ENCODE measurements around the gene TRIM46.
"Not testable (repeated sequence)": the region's sequence is repeated elsewhere in the genome, so short reads cannot be mapped to it uniquely, and the experiment has no call there.

Gene TRIM46

DNA sequence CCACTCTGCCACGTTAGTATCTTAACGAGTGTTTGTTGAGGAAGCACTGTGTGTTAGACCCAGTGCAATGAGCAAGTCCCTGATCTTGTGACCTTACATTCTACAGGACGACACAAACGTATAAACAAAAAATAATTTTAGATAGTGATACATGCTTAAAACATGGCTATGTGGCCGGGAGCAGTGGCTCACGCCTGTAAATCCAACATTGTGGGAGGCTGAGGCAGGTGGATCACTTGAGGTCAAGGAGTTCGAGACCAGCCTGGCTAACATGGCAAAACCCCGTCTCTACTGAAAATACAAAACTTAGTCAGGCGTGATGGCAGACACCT lies 54.4 kb downstream of the TRIM46 start:
- TF ChIP-seq ZNF274 (IDR thresholded peaks at IDR 0.05; ENCODE audit: low read depth, low read length), result no peak
- H3K4me3 ChIP-seq (ENCODE audit: low read length), result peak overlapping the region; percentile 52; the same call in 1 of the 2 replicates

DNA sequence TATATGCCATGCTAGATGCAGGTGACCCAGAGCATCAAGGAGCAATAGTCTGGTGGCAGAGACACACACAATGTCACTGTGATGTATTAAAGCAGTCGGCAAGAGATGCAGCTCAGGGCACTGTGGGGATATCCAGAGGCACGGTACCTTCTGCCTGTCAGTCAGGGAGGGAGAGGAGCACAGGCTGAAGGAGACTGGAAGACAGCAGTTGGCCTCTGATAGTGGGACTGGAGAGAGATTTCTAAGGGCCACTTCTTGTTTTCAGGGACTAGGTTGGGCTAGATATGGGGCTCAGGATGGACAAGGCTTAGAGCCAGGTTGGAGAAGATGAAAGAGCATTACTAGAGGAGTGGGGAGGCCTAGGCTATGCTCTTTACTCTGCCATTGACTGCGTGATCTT lies 57.7 kb downstream of the TRIM46 start:
- H3K4me3 ChIP-seq (ENCODE audit: low read length), result not testable (repeated sequence)

DNA sequence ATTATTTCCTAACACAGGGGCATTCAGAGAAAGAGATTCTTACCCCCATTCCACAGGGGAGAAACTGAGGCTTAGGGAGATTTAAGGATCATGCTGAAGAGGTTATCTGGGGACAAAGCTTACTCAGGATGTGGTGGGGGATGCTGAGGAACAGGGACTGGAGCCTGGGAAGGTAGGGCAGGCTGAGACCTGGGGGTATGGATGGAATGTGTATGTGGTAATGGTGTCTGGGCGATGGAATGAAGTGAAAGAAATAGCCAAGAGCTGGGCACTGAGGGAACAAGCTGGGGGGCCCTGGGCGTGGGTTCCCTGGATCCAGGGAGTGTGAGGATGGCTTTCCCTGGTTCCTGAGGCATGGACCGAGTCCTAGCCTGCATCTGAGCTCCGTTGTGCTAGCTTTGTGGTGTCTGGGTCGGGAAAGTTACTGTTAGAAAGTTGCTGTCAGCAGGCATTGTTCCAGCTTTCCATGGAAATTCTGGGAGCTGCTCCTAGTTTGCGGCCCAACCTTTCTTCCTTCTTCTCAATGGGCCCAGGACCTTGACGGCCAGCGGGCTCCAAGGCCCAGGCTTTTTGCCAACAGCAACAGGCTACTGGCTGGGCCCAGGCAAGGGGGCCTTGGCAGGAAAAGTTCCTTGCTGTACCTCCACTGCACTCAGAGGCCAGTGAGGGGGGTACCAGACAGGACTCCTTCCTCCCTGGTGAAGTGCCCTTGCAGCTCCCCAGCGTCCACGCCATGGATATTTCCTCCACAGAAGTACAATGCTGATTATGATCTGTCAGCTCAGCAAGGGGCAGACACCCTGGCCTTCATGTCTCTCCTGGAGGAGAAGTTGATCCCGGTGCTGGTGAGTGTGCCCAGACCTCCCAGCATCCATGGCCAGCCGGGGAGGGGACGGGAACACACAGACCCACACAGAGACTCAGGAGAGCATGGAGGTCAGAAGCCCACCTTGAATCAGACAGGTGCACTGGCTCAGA lies 58.6 kb downstream of the TRIM46 start:
- not testable (repeated sequence) for H3K4me3 ChIP-seq (ENCODE audit: low read length)

DNA sequence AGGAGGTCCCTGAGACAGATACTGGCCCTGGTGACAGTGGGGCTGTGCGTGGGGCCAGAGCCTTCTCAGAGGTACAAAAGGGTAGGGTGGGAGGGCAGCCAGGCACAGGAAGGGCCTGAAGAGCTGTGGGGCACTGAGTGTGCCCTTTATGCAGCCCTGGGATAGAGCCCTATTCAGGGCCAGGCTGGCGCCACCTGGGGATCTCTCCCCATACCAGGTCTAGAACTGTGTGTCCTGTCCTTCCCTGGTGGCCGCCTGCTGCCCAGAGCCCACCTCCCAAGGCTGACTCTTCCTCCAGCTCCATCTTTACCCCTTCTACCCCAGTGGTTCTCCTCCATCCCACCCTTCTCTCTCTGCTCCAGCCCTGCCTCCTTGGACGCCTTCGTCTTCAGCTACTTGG lies 59.9 kb downstream of the TRIM46 start:
- H3K4me3 ChIP-seq (ENCODE audit: low read length), result not testable (repeated sequence)

Data from GM08714 (cell line).